CD14-positive monocyte (primary cell): ENCODE measurements around the gene CNTN4. TPM values are rescaled to one million over a fixed set of nuclear protein-coding genes. Genes with fewer than 3 reads are reported as not detected.

Experiments used
- DNase-seq, 3 donors: peaks; one replicate each; pipeline ENCODE4 v3.0.0-alpha.2; 2011 to 2022
- H2AFZ ChIP-seq: 2 replicates; pipeline ENCODE4 v1.6.0; 2012; ENCODE audit warnings: mild to moderate bottlenecking, low read depth, low read length, inconsistent platforms; ENCODE audit not compliant: insufficient read depth, poor library complexity, severe bottlenecking
- H3K27ac ChIP-seq, 2 donors: 1 replicate in 1 of 2; 2 replicates in 1 of 2; pipeline ENCODE4 v1.5.1; 2012 to 2013; ENCODE audit warnings: low read length in 2 of 2, control low read depth in 1 of 2, inconsistent platforms in 1 of 2, low read depth in 1 of 2, mild to moderate bottlenecking in 1 of 2
- H3K27me3 ChIP-seq, 2 donors: one replicate each; pipeline versions ENCODE4 v1.6.0 to v1.6.1; 2011 to 2013; ENCODE audit warnings: low read length in 2 of 2; ENCODE audit not compliant: control insufficient read depth in 2 of 2, insufficient read depth in 2 of 2
- H3K36me3 ChIP-seq, 2 donors: replicated peaks in 1 of 2; 1 replicate in 1 of 2; 2 replicates in 1 of 2; pipeline versions ENCODE4 v1.5.1 to v1.6.1; 2012 to 2013; ENCODE audit warnings: low read length in 2 of 2, control low read depth in 1 of 2, inconsistent platforms in 1 of 2, mild to moderate bottlenecking in 1 of 2; ENCODE audit not compliant: insufficient read depth in 2 of 2, control insufficient read depth in 1 of 2
- H3K4me1 ChIP-seq, 2 donors: 1 replicate in 1 of 2; 2 replicates in 1 of 2; pipeline versions ENCODE4 v1.5.1 to v1.6.1; 2012 to 2013; ENCODE audit warnings: low read length in 2 of 2, control low read depth in 1 of 2, inconsistent platforms in 1 of 2, mild to moderate bottlenecking in 1 of 2, moderate library complexity in 1 of 2; ENCODE audit not compliant: insufficient read depth in 2 of 2, control insufficient read depth in 1 of 2
- H3K4me2 ChIP-seq: replicated peaks from 2 replicates; pipeline ENCODE3; 2012; ENCODE audit warnings: low read length, moderate library complexity, mild to moderate bottlenecking; ENCODE audit not compliant: poor library complexity, severe bottlenecking; ENCODE audit errors: extremely low read depth
- H3K4me3 ChIP-seq, 3 experiments: fragments of 200-600 bp in 1 of 3; sonication (generic) in 1 of 3; replicated peaks in 1 of 3; 1 replicate in 2 of 3; 2 replicates in 1 of 3; pipeline ENCODE4 v1.5.1; 2011 to 2013; ENCODE audit warnings: low read length in 3 of 3, mild to moderate bottlenecking in 3 of 3, control low read depth in 2 of 3, low read depth in 2 of 3, inconsistent platforms in 1 of 3, moderate library complexity in 1 of 3
- H3K79me2 ChIP-seq: 2 replicates; pipeline ENCODE4 v1.6.0; 2012; ENCODE audit warnings: mild to moderate bottlenecking, control low read depth, inconsistent platforms, low read length, moderate library complexity; ENCODE audit not compliant: insufficient read depth
- H3K9ac ChIP-seq: 2 replicates; pipeline ENCODE4 v1.6.0; 2017; ENCODE audit warnings: low read length, mild to moderate bottlenecking; ENCODE audit not compliant: insufficient read depth, poor library complexity, severe bottlenecking
- H3K9me3 ChIP-seq, 2 donors: replicated peaks in 1 of 2; 1 replicate in 1 of 2; 2 replicates in 1 of 2; pipeline versions ENCODE4 v1.5.1 to v1.6.1; 2012 to 2013; ENCODE audit warnings: low read length in 2 of 2, control low read depth in 1 of 2; ENCODE audit not compliant: control insufficient read depth in 1 of 2, insufficient read depth in 1 of 2
- H4K20me1 ChIP-seq: 2 replicates; pipeline ENCODE4 v1.6.0; 2012; ENCODE audit warnings: mild to moderate bottlenecking, low read length, control low read depth, moderate library complexity; ENCODE audit not compliant: insufficient read depth
- H3K27ac Mint-ChIP-seq, 7 donors: one replicate each; pipeline ENCODE4 v1.8.0; 2020; ENCODE audit warnings: mild to moderate bottlenecking in 7 of 7, mixed read lengths in 7 of 7, moderate library complexity in 6 of 7, inconsistent platforms in 2 of 7
- H3K27me3 Mint-ChIP-seq, 3 donors: one replicate each; pipeline ENCODE4 v1.8.0; 2021 to 2022; ENCODE audit warnings: low read depth in 3 of 3, mild to moderate bottlenecking in 3 of 3, mixed read lengths in 3 of 3, moderate library complexity in 3 of 3, inconsistent platforms in 1 of 3
- H3K36me3 Mint-ChIP-seq, 2 donors: one replicate each; pipeline ENCODE4 v1.8.0; 2020; ENCODE audit warnings: mixed read lengths in 2 of 2, inconsistent platforms in 1 of 2, mild to moderate bottlenecking in 1 of 2
- H3K4me1 Mint-ChIP-seq: one replicate; pipeline ENCODE4 v1.8.0; 2020; ENCODE audit warnings: mild to moderate bottlenecking, mixed read lengths
- H3K4me3 Mint-ChIP-seq, 2 donors: one replicate each; pipeline ENCODE4 v1.8.0; 2020; ENCODE audit warnings: mild to moderate bottlenecking in 2 of 2, mixed read lengths in 2 of 2, moderate library complexity in 1 of 2
- H3K9me3 Mint-ChIP-seq, 7 donors: one replicate each; pipeline ENCODE4 v1.8.0; 2020 to 2022; ENCODE audit warnings: mixed read lengths in 7 of 7, mild to moderate bottlenecking in 6 of 7, moderate library complexity in 6 of 7, inconsistent platforms in 2 of 7
- CTCF ChIP-seq: fragments of 200-600 bp; IDR thresholded peaks from one replicate; pipeline ENCODE4 v1.8.0; 2022; ENCODE audit warnings: antibody characterized with exemption, mild to moderate bottlenecking
- WGBS: methylation state at CpG from one replicate; pipeline ENCODE4 v1.1.5; 2013; ENCODE audit warnings: missing lambda C conversion rate; ENCODE audit not compliant: insufficient coverage; 5-methylcytosine and 5-hydroxymethylcytosine counted together
- intact Hi-C, 2 donors: fragments of 100-400 bp; cut with micrococcal nuclease; formaldehyde crosslinking; loops; one replicate each; pipeline versions ENCODE4 v1.15.0 to v1.15.1; 2023
- polyA plus RNA-seq, 3 donors: library from polyadenylated mRNA; depleted of rRNA in 1 of 3; unstranded in 2 of 3; stranded (reverse) in 1 of 3; fragments of 300-500 nt in 2 of 3; fragments of >200 nt in 1 of 3; fragmentation: Illumina TruSeq in 2 of 3; gene quantifications; 1 replicate in 2 of 3; 2 replicates in 1 of 3; pipeline ENCODE4 v1.2.3, GENCODE V29; 2012 to 2021

CNTN4 gene
- polyA plus RNA-seq, 3 donors: not detected

- Histone ChIP-seq H3K4me3 (no peak overlapping the region), H3K36me3 (no peaks in the 10 kb centered on the region), H3K4me1 (no peaks in the 10 kb centered on the region), H3K27ac (no peak overlapping the region), H2AFZ (no peak overlapping the region), H3K9ac (no peak overlapping the region), H4K20me1 (no peaks in the 10 kb centered on the region), H3K27me3 (no peaks in the 10 kb centered on the region), H3K79me2 (no peaks in the 10 kb centered on the region), H3K9me3 (no peaks in the 10 kb centered on the region), H3K4me2 (no peak overlapping the region)
- no peaks in the 10 kb centered on the region for H3K4me1 Mint-ChIP-seq
- DNase-seq: no peak
- no peak overlapping the region for H3K4me3 Mint-ChIP-seq
- H3K27me3 Mint-ChIP-seq: peaks cover 0 to 4% (median 0%) of the 10 kb centered on the region in 3 donors
- H3K9me3 Mint-ChIP-seq: peaks cover 0 to 12% (median 2%) of the 10 kb centered on the region in 7 donors
- TF ChIP-seq CTCF: no peak
- no peak overlapping the region for H3K27ac Mint-ChIP-seq
- intact Hi-C loops: no loop called here
- no peaks in the 10 kb centered on the region for H3K36me3 Mint-ChIP-seq
Observed at GRCh38 chr3:2771193-2771592, 672.5 kb downstream of the CNTN4 start.

- no peak for TF ChIP-seq CTCF
- H3K4me2 ChIP-seq: no peak overlapping the region
- no peaks in the 10 kb centered on the region for H3K4me1 ChIP-seq
- no peak overlapping the region for H3K9ac ChIP-seq
- H3K79me2 ChIP-seq: no peaks in the 10 kb centered on the region
- Mint-ChIP-seq H3K4me3 (no peak overlapping the region), H3K36me3 (no peaks in the 10 kb centered on the region), H3K27me3 (peaks cover 0 to 4% (median 0%) of the 10 kb centered on the region in 3 donors), H3K9me3 (peaks cover 0 to 12% (median 3%) of the 10 kb centered on the region in 7 donors), H3K4me1 (no peaks in the 10 kb centered on the region), H3K27ac (peak overlapping the region in 1 of 7 donors; percentile 32)
- intact Hi-C loops: no loop called here
- H3K4me3 ChIP-seq: no peak overlapping the region
- no peaks in the 10 kb centered on the region for H3K36me3 ChIP-seq
- H2AFZ ChIP-seq: no peak overlapping the region
- H3K27me3 ChIP-seq: no peaks in the 10 kb centered on the region
- 78% methylated on average over 5 of the region's 5 CpGs for WGBS
- H4K20me1 ChIP-seq: no peaks in the 10 kb centered on the region
- H3K9me3 ChIP-seq: no peaks in the 10 kb centered on the region
- no peak overlapping the region for H3K27ac ChIP-seq
- no peak for DNase-seq
Observed at GRCh38 chr3:2771741-2772140, 673.1 kb downstream of the CNTN4 start.
